Panc1 (cell line): ENCODE data around the gene CEP83. TPM values are rescaled to one million over a fixed set of nuclear protein-coding genes. Genes with fewer than 3 reads are reported as not detected.

Experiments
- ATAC-seq: fragments of 200-7000 bp; cut with Tn5 transposase; 2 replicates; pipeline ENCODE4 v1.9.1; 2020; ENCODE audit warnings: mild to moderate bottlenecking, moderate library complexity
- BruUV-seq: library from RNA; stranded (reverse); fragments of 400-500 nt; replicated peaks from 2 replicates; lab custom pipeline; 2021; lab: Mats Ljungman, UMichigan
- CTCF ChIA-PET: fragments of 300-600 bp; sonication (Branson Sonifier 250); formaldehyde crosslinking; loops from one replicate; lab custom pipeline; 2022; ENCODE audit warnings: antibody characterized with exemption; lab: Charles Lee
- POLR2A ChIA-PET: fragments of 300-600 bp; sonication (Branson Sonifier 250); formaldehyde crosslinking; loops from one replicate; lab custom pipeline; 2022; ENCODE audit warnings: antibody characterized with exemption; lab: Charles Lee
- DNase-seq: peaks from one replicate; pipeline ENCODE4 v3.0.0-alpha.2; 2010; ENCODE audit warnings: low read depth, low spot score
- H3K27ac ChIP-seq: 2 replicates; pipeline ENCODE4 v1.5.1; 2011; ENCODE audit warnings: mild to moderate bottlenecking, low read length, inconsistent platforms
- H3K27me3 ChIP-seq: fragments of 200-500 bp; sonication (Bioruptor generic); 2 replicates; pipeline ENCODE4 v1.6.0; 2014; ENCODE audit warnings: low read length, inconsistent platforms; ENCODE audit not compliant: control insufficient read depth, insufficient read depth
- H3K36me3 ChIP-seq: fragments of 200-500 bp; sonication (Bioruptor generic); 2 replicates; pipeline ENCODE4 v1.5.1; 2014; ENCODE audit warnings: inconsistent platforms, mild to moderate bottlenecking, low read length, moderate library complexity; ENCODE audit not compliant: control insufficient read depth, insufficient read depth
- H3K4me1 ChIP-seq: 2 replicates; pipeline ENCODE4 v1.5.1; 2011; ENCODE audit warnings: inconsistent platforms, mild to moderate bottlenecking, low read length, moderate library complexity; ENCODE audit not compliant: control insufficient read depth, insufficient read depth
- H3K4me3 ChIP-seq, 2 experiments: 2 replicates each; pipeline ENCODE4 v1.5.1; 2011 to 2012; ENCODE audit warnings: low read depth in 2 of 2, low read length in 2 of 2, mild to moderate bottlenecking in 2 of 2, inconsistent platforms in 1 of 2, moderate library complexity in 1 of 2
- H3K9me3 ChIP-seq: fragments of 200-500 bp; sonication (Bioruptor generic); 2 replicates; pipeline ENCODE4 v1.5.1; 2014; ENCODE audit warnings: low read depth, mild to moderate bottlenecking, inconsistent platforms, low read length, moderate library complexity; ENCODE audit not compliant: control insufficient read depth, insufficient read depth
- POLR2AphosphoS5 ChIP-seq: IDR thresholded peaks from 2 replicates; pipeline ENCODE4 v1.6.1; 2012; ENCODE audit warnings: mild to moderate bottlenecking, low read depth, low read length, moderate library complexity
- SIN3A ChIP-seq: IDR thresholded peaks from 2 replicates; pipeline ENCODE4 v1.6.1; 2012; ENCODE audit warnings: low read depth, mild to moderate bottlenecking, low read length, moderate library complexity, borderline replicate concordance; ENCODE audit not compliant: insufficient read depth
- TCF7L2 ChIP-seq: IDR thresholded peaks from 2 replicates; pipeline ENCODE4 v1.6.1; 2011; ENCODE audit warnings: mild to moderate bottlenecking, low read depth, low read length, inconsistent platforms
- in situ Hi-C: cut with HindIII; loops from 2 replicates; pipeline ENCODE4 v1.10.0; 2016; ENCODE audit warnings: low sequenced_read_pairs, low pct_unique_long_range_greater_than_20kb
- intact Hi-C: fragments of 100-400 bp; cut with micrococcal nuclease; formaldehyde crosslinking; loops from one replicate; pipeline ENCODE4 v1.10.0; 2022; ENCODE audit not compliant: unreplicated experiment
- total RNA-seq: library from RNA; stranded (reverse); gene quantifications from one replicate; pipeline ENCODE4 v1.2.1, GENCODE V29; 2021; ENCODE audit not compliant: unreplicated experiment
- TF ChIP-seq, protein P1 (sequence below), 2 experiments: IDR thresholded peaks; 2 replicates each; pipeline ENCODE4 v1.6.1; 2011 to 2012; ENCODE audit warnings: low read depth in 2 of 2, control low read depth in 1 of 2, low read length in 1 of 2, mild to moderate bottlenecking in 1 of 2, moderate library complexity in 1 of 2; ENCODE audit not compliant: insufficient read depth in 1 of 2
- TF ChIP-seq, protein P2 (sequence below): fragments of 450-650 bp; IDR thresholded peaks from 2 replicates; pipeline ENCODE4 v1.5.1; 2017; ENCODE audit warnings: mild to moderate bottlenecking

CEP83 gene
- total RNA-seq, 1 experiment from 2014 or later = 28.0 TPM

- Histone ChIP-seq H3K4me3 (no peak overlapping the region), H3K36me3 (peaks cover 13% of the 10 kb centered on the region; the same call in 1 of the 2 replicates), H3K9me3 (no peaks in the 10 kb centered on the region), H3K4me1 (no peaks in the 10 kb centered on the region), H3K27ac (no peak overlapping the region), H3K27me3 (no peaks in the 10 kb centered on the region)
- intact Hi-C loops = no loop called here
- no TSS peak for BruUV-seq
- no peak for DNase-seq
- TF ChIP-seq POLR2AphosphoS5 (no peak), SIN3A (no peak), TCF7L2 (no peak)
- TF ChIP-seq, protein P1, sequence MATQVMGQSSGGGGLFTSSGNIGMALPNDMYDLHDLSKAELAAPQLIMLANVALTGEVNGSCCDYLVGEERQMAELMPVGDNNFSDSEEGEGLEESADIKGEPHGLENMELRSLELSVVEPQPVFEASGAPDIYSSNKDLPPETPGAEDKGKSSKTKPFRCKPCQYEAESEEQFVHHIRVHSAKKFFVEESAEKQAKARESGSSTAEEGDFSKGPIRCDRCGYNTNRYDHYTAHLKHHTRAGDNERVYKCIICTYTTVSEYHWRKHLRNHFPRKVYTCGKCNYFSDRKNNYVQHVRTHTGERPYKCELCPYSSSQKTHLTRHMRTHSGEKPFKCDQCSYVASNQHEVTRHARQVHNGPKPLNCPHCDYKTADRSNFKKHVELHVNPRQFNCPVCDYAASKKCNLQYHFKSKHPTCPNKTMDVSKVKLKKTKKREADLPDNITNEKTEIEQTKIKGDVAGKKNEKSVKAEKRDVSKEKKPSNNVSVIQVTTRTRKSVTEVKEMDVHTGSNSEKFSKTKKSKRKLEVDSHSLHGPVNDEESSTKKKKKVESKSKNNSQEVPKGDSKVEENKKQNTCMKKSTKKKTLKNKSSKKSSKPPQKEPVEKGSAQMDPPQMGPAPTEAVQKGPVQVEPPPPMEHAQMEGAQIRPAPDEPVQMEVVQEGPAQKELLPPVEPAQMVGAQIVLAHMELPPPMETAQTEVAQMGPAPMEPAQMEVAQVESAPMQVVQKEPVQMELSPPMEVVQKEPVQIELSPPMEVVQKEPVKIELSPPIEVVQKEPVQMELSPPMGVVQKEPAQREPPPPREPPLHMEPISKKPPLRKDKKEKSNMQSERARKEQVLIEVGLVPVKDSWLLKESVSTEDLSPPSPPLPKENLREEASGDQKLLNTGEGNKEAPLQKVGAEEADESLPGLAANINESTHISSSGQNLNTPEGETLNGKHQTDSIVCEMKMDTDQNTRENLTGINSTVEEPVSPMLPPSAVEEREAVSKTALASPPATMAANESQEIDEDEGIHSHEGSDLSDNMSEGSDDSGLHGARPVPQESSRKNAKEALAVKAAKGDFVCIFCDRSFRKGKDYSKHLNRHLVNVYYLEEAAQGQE (IDR thresholded peaks at IDR 0.05; ENCODE audit: insufficient read depth in 1 of 2, low read depth in 2 of 2, low read length in 1 of 2) = no peak
- TF ChIP-seq, protein P2, sequence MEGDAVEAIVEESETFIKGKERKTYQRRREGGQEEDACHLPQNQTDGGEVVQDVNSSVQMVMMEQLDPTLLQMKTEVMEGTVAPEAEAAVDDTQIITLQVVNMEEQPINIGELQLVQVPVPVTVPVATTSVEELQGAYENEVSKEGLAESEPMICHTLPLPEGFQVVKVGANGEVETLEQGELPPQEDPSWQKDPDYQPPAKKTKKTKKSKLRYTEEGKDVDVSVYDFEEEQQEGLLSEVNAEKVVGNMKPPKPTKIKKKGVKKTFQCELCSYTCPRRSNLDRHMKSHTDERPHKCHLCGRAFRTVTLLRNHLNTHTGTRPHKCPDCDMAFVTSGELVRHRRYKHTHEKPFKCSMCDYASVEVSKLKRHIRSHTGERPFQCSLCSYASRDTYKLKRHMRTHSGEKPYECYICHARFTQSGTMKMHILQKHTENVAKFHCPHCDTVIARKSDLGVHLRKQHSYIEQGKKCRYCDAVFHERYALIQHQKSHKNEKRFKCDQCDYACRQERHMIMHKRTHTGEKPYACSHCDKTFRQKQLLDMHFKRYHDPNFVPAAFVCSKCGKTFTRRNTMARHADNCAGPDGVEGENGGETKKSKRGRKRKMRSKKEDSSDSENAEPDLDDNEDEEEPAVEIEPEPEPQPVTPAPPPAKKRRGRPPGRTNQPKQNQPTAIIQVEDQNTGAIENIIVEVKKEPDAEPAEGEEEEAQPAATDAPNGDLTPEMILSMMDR = no peak
- CTCF ChIA-PET = no interaction called here
- in situ Hi-C loops = no loop called here
- POLR2A ChIA-PET = no interaction called here
- ATAC-seq = no peak
Observed at GRCh38 chr12:94312378-94312777, 147.3 kb downstream of the CEP83 start.

DNA sequence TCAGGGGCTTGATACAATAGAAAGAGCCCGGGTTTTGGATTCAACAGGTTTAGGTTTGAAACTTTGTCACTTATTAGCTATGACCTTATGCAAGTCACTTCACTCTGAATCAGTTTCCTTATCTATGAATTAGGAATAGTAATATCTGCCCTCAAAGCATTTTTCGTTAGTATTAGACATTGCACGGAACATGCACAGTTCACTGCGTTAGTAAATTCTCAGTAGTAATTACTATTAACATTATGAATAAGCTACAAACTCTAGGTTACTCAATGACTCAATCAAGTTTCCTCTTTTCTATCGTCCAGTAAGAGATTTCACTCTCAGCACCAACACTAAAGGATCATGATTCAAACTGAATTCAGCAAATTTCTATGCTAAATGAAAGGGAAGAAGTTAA lies 150.3 kb downstream of the CEP83 start:
- Histone ChIP-seq H3K27ac (no peak overlapping the region), H3K27me3 (no peaks in the 10 kb centered on the region), H3K4me3 (no peak overlapping the region), H3K36me3 (peaks cover 13% of the 10 kb centered on the region; the same call in 1 of the 2 replicates), H3K9me3 (no peaks in the 10 kb centered on the region), H3K4me1 (no peaks in the 10 kb centered on the region)
- in situ Hi-C loops (no loop called here), intact Hi-C loops (no loop called here)
- BruUV-seq = no TSS peak
- CTCF ChIA-PET = no interaction called here
- ATAC-seq (no peak), DNase-seq (no peak)
- POLR2A ChIA-PET = no interaction called here
- no peak for TF ChIP-seq POLR2AphosphoS5
- TF ChIP-seq, protein P2 = no peak
